H1 (cell line): ENCODE results near the gene NCBP1. TPM values are rescaled to one million over a fixed set of nuclear protein-coding genes. Genes with fewer than 3 reads are reported as not detected.

ENCODE experiments used
- CTCF ChIA-PET: fragments of 300-600 bp; sonication (Branson Sonifier 250); formaldehyde crosslinking; loops from one replicate; lab custom pipeline; 2021; ENCODE audit not compliant: partially characterized antibody; lab: Charles Lee
- POLR2A ChIA-PET: fragments of 300-600 bp; sonication (Branson Sonifier 250); formaldehyde crosslinking; loops from one replicate; lab custom pipeline; 2021; ENCODE audit warnings: inconsistent platforms; ENCODE audit not compliant: partially characterized antibody; lab: Charles Lee
- DNase-seq, 2 experiments: peaks; one replicate each; pipeline versions ENCODE4 v3.0.0 to v3.0.0-alpha.2; 2010 to 2022; ENCODE audit warnings: low spot score in 2 of 2, low read depth in 1 of 2, mixed read lengths in 1 of 2
- FAIRE-seq: peaks from 2 replicates; lab custom pipeline; 2011; peaks lifted over from hg19 to GRCh38; lab: Jason Lieb, UNC
- H2AFZ ChIP-seq: 2 replicates; pipeline ENCODE4 v1.8.1; 2012; ENCODE audit warnings: low read length, inconsistent platforms
- H2AK5ac ChIP-seq: 2 replicates; pipeline ENCODE4 v1.6.1; 2013; ENCODE audit warnings: low read depth, low read length
- H2BK120ac ChIP-seq: replicated peaks from 2 replicates; pipeline ENCODE3; 2013; ENCODE audit warnings: low read depth, low read length, inconsistent platforms
- H2BK12ac ChIP-seq: 2 replicates; pipeline ENCODE4 v1.6.1; 2013; ENCODE audit warnings: low read depth, low read length
- H2BK15ac ChIP-seq: 2 replicates; pipeline ENCODE4 v1.6.1; 2013; ENCODE audit warnings: low read length
- H2BK20ac ChIP-seq: 2 replicates; pipeline ENCODE4 v1.6.1; 2013; ENCODE audit warnings: low read length
- H2BK5ac ChIP-seq: 2 replicates; pipeline ENCODE4 v1.6.1; 2013; ENCODE audit warnings: low read depth, low read length
- H3K14ac ChIP-seq: 2 replicates; pipeline ENCODE4 v1.6.1; 2013; ENCODE audit warnings: inconsistent platforms; ENCODE audit not compliant: insufficient read length
- H3K18ac ChIP-seq: 2 replicates; pipeline ENCODE4 v1.6.1; 2013; ENCODE audit warnings: low read length; ENCODE audit errors: extremely low read depth
- H3K23ac ChIP-seq: 2 replicates; pipeline ENCODE4 v1.6.1; 2013; ENCODE audit warnings: inconsistent platforms; ENCODE audit not compliant: insufficient read length
- H3K23me2 ChIP-seq: 2 replicates; pipeline ENCODE4 v1.6.1; 2013; ENCODE audit warnings: low read depth, low read length
- H3K27ac ChIP-seq: 2 replicates; pipeline ENCODE4 v1.6.1; 2011; ENCODE audit warnings: low read depth, low read length, inconsistent platforms
- H3K27me3 ChIP-seq, 4 experiments: replicated peaks in 1 of 4; 1 replicate in 1 of 4; 2 replicates in 3 of 4; pipeline versions ENCODE4 v1.6.1 to v1.8.1; 2011 to 2013; ENCODE audit warnings: low read length in 3 of 4, mild to moderate bottlenecking in 3 of 4, inconsistent platforms in 2 of 4, mixed read lengths in 2 of 4, moderate library complexity in 1 of 4; ENCODE audit not compliant: control insufficient read depth in 3 of 4, insufficient read depth in 3 of 4; ENCODE audit errors: extremely low read depth in 1 of 4
- H3K36me3 ChIP-seq, 4 experiments: 2 replicates each; pipeline versions ENCODE4 v1.6.1 to v1.8.1; 2011 to 2013; ENCODE audit warnings: mild to moderate bottlenecking in 4 of 4, low read length in 3 of 4, moderate library complexity in 2 of 4, control low read depth in 1 of 4, inconsistent platforms in 1 of 4; ENCODE audit not compliant: insufficient read depth in 4 of 4, control insufficient read depth in 2 of 4
- H3K4ac ChIP-seq: replicated peaks from 2 replicates; pipeline ENCODE3; 2013; ENCODE audit warnings: low read length, low read depth, mixed read lengths, inconsistent platforms; ENCODE audit not compliant: insufficient read length
- H3K4me1 ChIP-seq, 4 experiments: replicated peaks in 1 of 4; 1 replicate in 1 of 4; 2 replicates in 3 of 4; pipeline versions ENCODE4 v1.6.1 to v1.8.1; 2011 to 2013; ENCODE audit warnings: low read length in 3 of 4, inconsistent platforms in 2 of 4, mixed read lengths in 1 of 4; ENCODE audit not compliant: insufficient read depth in 4 of 4, control insufficient read depth in 3 of 4
- H3K4me2 ChIP-seq, 2 experiments: 2 replicates each; pipeline versions ENCODE4 v1.6.1 to v1.8.1; 2011 to 2013; ENCODE audit warnings: low read depth in 2 of 2, low read length in 2 of 2, control low read depth in 1 of 2, inconsistent platforms in 1 of 2, mild to moderate bottlenecking in 1 of 2; ENCODE audit not compliant: insufficient read depth in 1 of 2
- H3K4me3 ChIP-seq, 4 experiments: fragments of 200-600, 300-600 bp in 1 of 4; sonication (generic), shearing (Covaris generic), sonication (Bioruptor Twin) in 1 of 4; 2 replicates each; pipeline versions ENCODE4 v1.5.1 to v1.8.1; 2011 to 2016; ENCODE audit warnings: low read length in 4 of 4, low read depth in 3 of 4, control low read depth in 2 of 4, inconsistent platforms in 2 of 4, mild to moderate bottlenecking in 2 of 4, mixed read lengths in 1 of 4, moderate library complexity in 1 of 4; ENCODE audit not compliant: insufficient read depth in 2 of 4; ENCODE audit errors: extremely low read depth in 1 of 4
- H3K56ac ChIP-seq: replicated peaks from 2 replicates; pipeline ENCODE3; 2013; ENCODE audit warnings: low read depth, mild to moderate bottlenecking, mixed read lengths, low read length, inconsistent platforms; ENCODE audit not compliant: insufficient read length
- H3K79me1 ChIP-seq: 2 replicates; pipeline ENCODE4 v1.6.1; 2013; ENCODE audit warnings: low read depth, low read length, control low read depth
- H3K79me2 ChIP-seq, 2 experiments: 2 replicates each; pipeline versions ENCODE4 v1.6.1 to v1.8.1; 2012 to 2013; ENCODE audit warnings: low read length in 2 of 2, mild to moderate bottlenecking in 2 of 2, inconsistent platforms in 1 of 2; ENCODE audit not compliant: insufficient read depth in 2 of 2, control insufficient read depth in 1 of 2
- H3K9ac ChIP-seq, 4 experiments: replicated peaks in 1 of 4; 1 replicate in 1 of 4; 2 replicates in 3 of 4; pipeline versions ENCODE4 v1.6.1 to v1.8.1; 2011 to 2013; ENCODE audit warnings: low read depth in 3 of 4, low read length in 3 of 4, control low read depth in 2 of 4, mild to moderate bottlenecking in 2 of 4, moderate library complexity in 2 of 4, inconsistent platforms in 1 of 4; ENCODE audit errors: extremely low read depth in 1 of 4
- H3K9me3 ChIP-seq, 2 experiments: 2 replicates each; pipeline versions ENCODE4 v1.6.1 to v1.8.1; 2012 to 2013; ENCODE audit warnings: mild to moderate bottlenecking in 2 of 2, moderate library complexity in 2 of 2, control low read depth in 1 of 2, inconsistent platforms in 1 of 2, low read depth in 1 of 2, low read length in 1 of 2, mixed read lengths in 1 of 2; ENCODE audit not compliant: insufficient read depth in 2 of 2
- H4K20me1 ChIP-seq, 2 experiments: replicated peaks in 1 of 2; 2 replicates each; pipeline versions ENCODE3 to v1.8.1; 2011 to 2013; ENCODE audit warnings: inconsistent platforms in 2 of 2, low read length in 2 of 2, mild to moderate bottlenecking in 1 of 2; ENCODE audit not compliant: insufficient read depth in 2 of 2, control insufficient read depth in 1 of 2
- H4K5ac ChIP-seq: 2 replicates; pipeline ENCODE4 v1.6.1; 2013; ENCODE audit warnings: low read length, low read depth, mixed read lengths, inconsistent platforms; ENCODE audit not compliant: insufficient read length
- H4K8ac ChIP-seq: 2 replicates; pipeline ENCODE4 v1.8.0; 2013; ENCODE audit warnings: mild to moderate bottlenecking, moderate library complexity, low read length, inconsistent platforms; ENCODE audit not compliant: insufficient read depth; ENCODE audit errors: extremely low read depth
- H4K91ac ChIP-seq: replicated peaks from 2 replicates; pipeline ENCODE3; 2013; ENCODE audit warnings: low read length, mixed read lengths, inconsistent platforms; ENCODE audit not compliant: insufficient read length
- ASH2L ChIP-seq: fragments of 200-600, 300-600 bp; sonication (generic); IDR thresholded peaks from one replicate; pipeline ENCODE4 v1.7.1; 2017; ENCODE audit warnings: low read length
- BRCA1 ChIP-seq: IDR thresholded peaks from 2 replicates; pipeline ENCODE4 v1.6.1; 2012; ENCODE audit warnings: low read depth, low read length, improper control_type of control experiment
- FOSL1 ChIP-seq: IDR thresholded peaks from 2 replicates; pipeline ENCODE4 v1.6.1; 2011; ENCODE audit warnings: mild to moderate bottlenecking, low read depth, low read length, moderate library complexity; ENCODE audit not compliant: insufficient read depth
- KDM4A ChIP-seq: IDR thresholded peaks from one replicate; pipeline ENCODE4 v1.7.1; 2012; ENCODE audit warnings: low read depth, mild to moderate bottlenecking, moderate library complexity, low read length, inconsistent platforms; ENCODE audit not compliant: severe bottlenecking
- PHF8 ChIP-seq: fragments of 200-600 bp; sonication (generic); conservative IDR thresholded peaks from 2 replicates; pipeline ENCODE4 v1.7.1; 2012; ENCODE audit warnings: low read depth, mild to moderate bottlenecking, inconsistent platforms, low read length, moderate library complexity
- RFX5 ChIP-seq: IDR thresholded peaks from 2 replicates; pipeline ENCODE4 v1.6.1; 2011; ENCODE audit warnings: low read depth, low read length, improper control_type of control experiment, borderline replicate concordance
- SP2 ChIP-seq: IDR thresholded peaks from 2 replicates; pipeline ENCODE4 v1.6.1; 2012; ENCODE audit warnings: mild to moderate bottlenecking, low read length, inconsistent platforms
- SRF ChIP-seq: IDR thresholded peaks from 2 replicates; pipeline ENCODE4 v1.6.1; 2011; ENCODE audit warnings: mild to moderate bottlenecking, low read depth, low read length, moderate library complexity
- TAF1 ChIP-seq: IDR thresholded peaks from 2 replicates; pipeline ENCODE4 v1.6.1; 2011; ENCODE audit warnings: mild to moderate bottlenecking, low read depth, low read length
- WGBS, 2 experiments: shearing (Covaris generic) in 1 of 2; methylation state at CpG; one replicate each; pipeline versions ENCODE4 v1.1.6 to v1.1.7; 2013 to 2015; ENCODE audit warnings: low lambda C conversion rate in 2 of 2, mixed read lengths in 2 of 2, inconsistent platforms in 1 of 2, low coverage in 1 of 2, missing lambda C conversion rate in 1 of 2; ENCODE audit not compliant: insufficient replicate concordance in 2 of 2, insufficient coverage in 1 of 2, insufficient read length in 1 of 2; ENCODE audit errors: extremely low coverage in 1 of 2, missing lambda C conversion rate in 1 of 2; 5-methylcytosine and 5-hydroxymethylcytosine counted together
- polyA plus RNA-seq, 7 experiments: library from polyadenylated mRNA; depleted of rRNA in 3 of 7; stranded (reverse) in 5 of 7; unstranded in 2 of 7; fragments of >200 nt in 5 of 7; fragments of 200-250 nt in 2 of 7; gene quantifications; 1 replicate in 5 of 7; 2 replicates in 1 of 7; 4 replicates in 1 of 7; pipeline versions ENCODE4 v1.2.1 to v1.2.3, GENCODE V29; 2011 to 2013; ENCODE audit warnings: missing spikeins in 2 of 7, mixed read lengths in 2 of 7
- total RNA-seq: library from RNA; stranded (reverse); fragmentation: NEBNext Ultra II Directional; extraction: Animal tissue kit (Norgen Biotek cat#: 25700); gene quantifications from 2 replicates; pipeline ENCODE4 v1.2.1, GENCODE V29; 2021
- TF ChIP-seq, protein P1 (sequence below): IDR thresholded peaks from 2 replicates; pipeline ENCODE4 v1.6.1; 2012; ENCODE audit warnings: inconsistent platforms

Gene NCBP1
- total and polyA plus RNA-seq, 2 of the 8 experiments (the other 6 are each of a cell fraction or from before 2014, with no cell fraction given) = 14.7 to 54.0 TPM

GRCh38 chr9:97721396-97721795 lies 87.8 kb downstream of the NCBP1 start:
- no peak overlapping the region for H3K4me2 ChIP-seq
- no peak overlapping the region for H2BK15ac ChIP-seq
- no peaks in the 10 kb centered on the region for H3K4me1 ChIP-seq
- FAIRE-seq (no peak), DNase-seq (no peak)
- no peak overlapping the region for H2BK12ac ChIP-seq
- no peaks in the 10 kb centered on the region for H3K27me3 ChIP-seq
- H2AK5ac ChIP-seq = no peak overlapping the region
- no peak overlapping the region for H4K5ac ChIP-seq
- H3K36me3 ChIP-seq = no peaks in the 10 kb centered on the region
- H2AFZ ChIP-seq = no peak overlapping the region
- no peaks in the 10 kb centered on the region for H3K79me1 ChIP-seq
- H3K23me2 ChIP-seq = no peaks in the 10 kb centered on the region
- H4K8ac ChIP-seq = no peak overlapping the region
- H3K14ac ChIP-seq = no peak overlapping the region
- no peak overlapping the region for H2BK120ac ChIP-seq
- H4K91ac ChIP-seq = no peak overlapping the region
- no peak overlapping the region for H3K4ac ChIP-seq
- 94% methylated on average over 2 of the region's 2 CpGs; no CpG with 5 or more reads in 1 of the 2 experiments for WGBS, 2 experiments
- no peak overlapping the region for H2BK20ac ChIP-seq
- no peak overlapping the region for H3K23ac ChIP-seq
- no peak overlapping the region for H3K4me3 ChIP-seq
- ChIA-PET CTCF (interaction anchor here (1.0 kb wide), 1 partner anchor 167 kb away, joined by 4 read pairs; no protein-coding TSS in a partner anchor), POLR2A (no interaction called here)
- H2BK5ac ChIP-seq = no peak overlapping the region
- H3K9ac ChIP-seq = no peak overlapping the region
- H3K79me2 ChIP-seq = no peaks in the 10 kb centered on the region
- H3K9me3 ChIP-seq = no peaks in the 10 kb centered on the region; a peak in 1 of 4 replicates
- no peak overlapping the region for H3K18ac ChIP-seq
- no peaks in the 10 kb centered on the region for H4K20me1 ChIP-seq
- no peak overlapping the region for H3K56ac ChIP-seq
- no peak overlapping the region for H3K27ac ChIP-seq
- TF ChIP-seq, protein P1, sequence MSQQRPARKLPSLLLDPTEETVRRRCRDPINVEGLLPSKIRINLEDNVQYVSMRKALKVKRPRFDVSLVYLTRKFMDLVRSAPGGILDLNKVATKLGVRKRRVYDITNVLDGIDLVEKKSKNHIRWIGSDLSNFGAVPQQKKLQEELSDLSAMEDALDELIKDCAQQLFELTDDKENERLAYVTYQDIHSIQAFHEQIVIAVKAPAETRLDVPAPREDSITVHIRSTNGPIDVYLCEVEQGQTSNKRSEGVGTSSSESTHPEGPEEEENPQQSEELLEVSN = no peak
- TF ChIP-seq BRCA1 (no peak), ASH2L (no peak), SRF (no peak), KDM4A (no peak), RFX5 (no peak), TAF1 (no peak), FOSL1 (no peak), PHF8 (no peak), SP2 (no peak)
